HEK293 (cell line): ENCODE data around the gene EOGT.

Experiments
- HOXD13 ChIP-seq: sonication (generic); formaldehyde crosslinking; IDR thresholded peaks from 2 replicates; pipeline ENCODE4 v1.8.0; 2022; ENCODE audit warnings: missing genetic modification reagents, borderline replicate concordance
- KLF9 ChIP-seq: fragments of 450-650 bp; formaldehyde crosslinking; IDR thresholded peaks from 2 replicates; pipeline ENCODE4 v1.5.1; 2016; ENCODE audit warnings: missing biosample characterization, missing genetic modification characterization, low read depth
- MZF1 ChIP-seq: fragments of 450-650 bp; formaldehyde crosslinking; IDR thresholded peaks from 2 replicates; pipeline ENCODE4 v1.5.1; 2017; ENCODE audit warnings: missing biosample characterization, missing genetic modification characterization, borderline replicate concordance
- PRDM1 ChIP-seq: fragments of 450-650 bp; formaldehyde crosslinking; IDR thresholded peaks from 2 replicates; pipeline ENCODE4; 2016; ENCODE audit warnings: missing biosample characterization, missing genetic modification characterization
- RBAK ChIP-seq: fragments of 450-650 bp; formaldehyde crosslinking; IDR thresholded peaks from 2 replicates; pipeline ENCODE4 v1.5.1; 2016; ENCODE audit warnings: missing biosample characterization, missing genetic modification characterization
- SCRT1 ChIP-seq: fragments of 450-650 bp; formaldehyde crosslinking; IDR thresholded peaks from 2 replicates; pipeline ENCODE4 v1.5.1; 2016; ENCODE audit warnings: missing biosample characterization, missing genetic modification characterization, borderline replicate concordance
- SETDB1 ChIP-seq: IDR thresholded peaks from one replicate; pipeline ENCODE4 v1.6.1; 2017; ENCODE audit warnings: mild to moderate bottlenecking, low read length, moderate library complexity, mixed read lengths; ENCODE audit not compliant: insufficient read length
- SP2 ChIP-seq: fragments of 450-650 bp; formaldehyde crosslinking; IDR thresholded peaks from 2 replicates; pipeline ENCODE4 v1.5.1; 2016; ENCODE audit warnings: missing biosample characterization, missing genetic modification characterization
- ZEB2 ChIP-seq: fragments of 450-650 bp; formaldehyde crosslinking; IDR thresholded peaks from 2 replicates; pipeline ENCODE4 v1.5.1; 2016; ENCODE audit warnings: missing biosample characterization, missing genetic modification characterization
- ZFP3 ChIP-seq: fragments of 450-650 bp; formaldehyde crosslinking; IDR thresholded peaks from 2 replicates; pipeline ENCODE4 v1.5.1; 2016; ENCODE audit warnings: low read depth, missing biosample characterization, missing genetic modification characterization
- ZNF121 ChIP-seq: fragments of 450-650 bp; formaldehyde crosslinking; IDR thresholded peaks from 2 replicates; pipeline ENCODE4 v1.5.1; 2016; ENCODE audit warnings: missing biosample characterization, missing genetic modification characterization
- ZNF174 ChIP-seq: fragments of 450-650 bp; formaldehyde crosslinking; IDR thresholded peaks from 2 replicates; pipeline ENCODE4 v1.5.0; 2017; ENCODE audit warnings: missing biosample characterization, mild to moderate bottlenecking, missing genetic modification characterization
- ZNF19 ChIP-seq: fragments of 450-650 bp; formaldehyde crosslinking; IDR thresholded peaks from 2 replicates; pipeline ENCODE4; 2016; ENCODE audit warnings: missing biosample characterization, missing genetic modification characterization, low read depth
- ZNF2 ChIP-seq: fragments of 450-650 bp; formaldehyde crosslinking; IDR thresholded peaks from 2 replicates; pipeline ENCODE4 v1.5.1; 2016; ENCODE audit warnings: missing biosample characterization, missing genetic modification characterization
- ZNF248 ChIP-seq: fragments of 450-650 bp; formaldehyde crosslinking; IDR thresholded peaks from 2 replicates; pipeline ENCODE4 v1.5.1; 2017; ENCODE audit warnings: missing biosample characterization, missing genetic modification characterization
- ZNF555 ChIP-seq: fragments of 450-650 bp; formaldehyde crosslinking; conservative IDR thresholded peaks from 2 replicates; pipeline ENCODE4 v1.5.1; 2017; ENCODE audit warnings: missing biosample characterization, mild to moderate bottlenecking, missing genetic modification characterization, inconsistent platforms
- ZNF610 ChIP-seq: fragments of 450-650 bp; formaldehyde crosslinking; IDR thresholded peaks from 2 replicates; pipeline ENCODE4 v1.5.1; 2016; ENCODE audit warnings: missing biosample characterization, missing genetic modification characterization, borderline replicate concordance
- ZNF660 ChIP-seq: fragments of 450-650 bp; IDR thresholded peaks from 2 replicates; pipeline ENCODE4 v1.5.1; 2018; ENCODE audit warnings: missing biosample characterization, mild to moderate bottlenecking, missing genetic modification characterization
- TF ChIP-seq, protein P1 (sequence below): fragments of 450-650 bp; formaldehyde crosslinking; IDR thresholded peaks from 2 replicates; pipeline ENCODE4 v1.5.1; 2017; ENCODE audit warnings: missing biosample characterization, mild to moderate bottlenecking, missing genetic modification characterization, moderate library complexity
- TF ChIP-seq, protein P2 (sequence below): fragments of 450-650 bp; formaldehyde crosslinking; IDR thresholded peaks from 2 replicates; pipeline ENCODE4 v1.5.1; 2017; ENCODE audit warnings: missing biosample characterization, missing genetic modification characterization
- TF ChIP-seq, protein P3 (sequence below): fragments of 450-650 bp; formaldehyde crosslinking; IDR thresholded peaks from 2 replicates; pipeline ENCODE4 v1.5.1; 2017; ENCODE audit warnings: missing biosample characterization, missing genetic modification characterization
- TF ChIP-seq, protein P4 (sequence below): fragments of 450-650 bp; formaldehyde crosslinking; IDR thresholded peaks from 2 replicates; pipeline ENCODE4 v1.5.1; 2016; ENCODE audit warnings: missing biosample characterization, missing genetic modification characterization
- TF ChIP-seq, protein P5 (sequence below): fragments of 450-650 bp; formaldehyde crosslinking; IDR thresholded peaks from 2 replicates; pipeline ENCODE4 v1.5.1; 2017; ENCODE audit warnings: missing biosample characterization, missing genetic modification characterization
- TF ChIP-seq, protein P6 (sequence below): fragments of 450-650 bp; formaldehyde crosslinking; IDR thresholded peaks from 2 replicates; pipeline ENCODE4 v1.5.0; 2017; ENCODE audit warnings: missing biosample characterization, missing genetic modification characterization, borderline replicate concordance
- TF ChIP-seq, protein P7 (sequence below): fragments of 450-650 bp; formaldehyde crosslinking; IDR thresholded peaks from 2 replicates; pipeline ENCODE4 v1.5.1; 2017; ENCODE audit warnings: missing biosample characterization, missing genetic modification characterization
- TF ChIP-seq, protein P8 (sequence below): fragments of 450-650 bp; formaldehyde crosslinking; IDR thresholded peaks from 2 replicates; pipeline ENCODE4 v1.5.1; 2016; ENCODE audit warnings: missing biosample characterization, missing genetic modification characterization

Gene EOGT

DNA sequence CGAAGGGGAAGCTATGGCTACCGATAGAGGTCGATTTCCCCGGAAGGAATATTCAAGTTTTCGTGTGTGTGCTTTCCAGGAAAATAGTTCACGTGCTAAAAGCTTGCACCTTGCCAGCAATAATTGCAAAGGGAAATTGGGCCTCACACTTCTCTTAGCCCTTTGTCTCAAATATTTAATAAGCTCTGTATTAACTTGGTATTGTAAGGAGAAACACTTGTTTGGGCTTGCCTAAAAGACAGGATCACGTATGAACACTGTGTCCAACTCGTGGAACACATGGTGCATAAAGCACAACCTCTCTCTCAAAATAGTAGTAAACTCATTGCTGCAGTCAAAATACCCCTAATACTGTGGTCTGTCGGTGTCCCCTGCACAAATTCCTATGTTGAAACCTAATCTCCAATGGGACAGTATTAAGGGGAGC lies 39.0 kb upstream of the EOGT start (continued):
- TF ChIP-seq, protein P1, sequence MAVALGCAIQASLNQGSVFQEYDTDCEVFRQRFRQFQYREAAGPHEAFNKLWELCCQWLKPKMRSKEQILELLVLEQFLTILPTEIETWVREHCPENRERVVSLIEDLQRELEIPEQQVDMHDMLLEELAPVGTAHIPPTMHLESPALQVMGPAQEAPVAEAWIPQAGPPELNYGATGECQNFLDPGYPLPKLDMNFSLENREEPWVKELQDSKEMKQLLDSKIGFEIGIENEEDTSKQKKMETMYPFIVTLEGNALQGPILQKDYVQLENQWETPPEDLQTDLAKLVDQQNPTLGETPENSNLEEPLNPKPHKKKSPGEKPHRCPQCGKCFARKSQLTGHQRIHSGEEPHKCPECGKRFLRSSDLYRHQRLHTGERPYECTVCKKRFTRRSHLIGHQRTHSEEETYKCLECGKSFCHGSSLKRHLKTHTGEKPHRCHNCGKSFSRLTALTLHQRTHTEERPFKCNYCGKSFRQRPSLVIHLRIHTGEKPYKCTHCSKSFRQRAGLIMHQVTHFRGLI (tag by site-specific recombination) = 0 out of 2 replicates have a peak, but pooled peaks have one; percentile 12
- TF ChIP-seq, protein P2, sequence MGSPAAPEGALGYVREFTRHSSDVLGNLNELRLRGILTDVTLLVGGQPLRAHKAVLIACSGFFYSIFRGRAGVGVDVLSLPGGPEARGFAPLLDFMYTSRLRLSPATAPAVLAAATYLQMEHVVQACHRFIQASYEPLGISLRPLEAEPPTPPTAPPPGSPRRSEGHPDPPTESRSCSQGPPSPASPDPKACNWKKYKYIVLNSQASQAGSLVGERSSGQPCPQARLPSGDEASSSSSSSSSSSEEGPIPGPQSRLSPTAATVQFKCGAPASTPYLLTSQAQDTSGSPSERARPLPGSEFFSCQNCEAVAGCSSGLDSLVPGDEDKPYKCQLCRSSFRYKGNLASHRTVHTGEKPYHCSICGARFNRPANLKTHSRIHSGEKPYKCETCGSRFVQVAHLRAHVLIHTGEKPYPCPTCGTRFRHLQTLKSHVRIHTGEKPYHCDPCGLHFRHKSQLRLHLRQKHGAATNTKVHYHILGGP (tag by site-specific recombination) = peak; percentile 91
- no peak for TF ChIP-seq ZNF19 (tag by site-specific recombination)
- TF ChIP-seq KLF9 = no peak
- no peak for TF ChIP-seq ZNF248 (tag by site-specific recombination)
- 0 out of 2 replicates have a peak, but pooled peaks have one; percentile 4 for TF ChIP-seq ZNF660 (tag by site-specific recombination)
- TF ChIP-seq ZEB2 (tag by site-specific recombination) = 0 out of 2 replicates have a peak, but pooled peaks have one; percentile 9
- TF ChIP-seq, protein P3, sequence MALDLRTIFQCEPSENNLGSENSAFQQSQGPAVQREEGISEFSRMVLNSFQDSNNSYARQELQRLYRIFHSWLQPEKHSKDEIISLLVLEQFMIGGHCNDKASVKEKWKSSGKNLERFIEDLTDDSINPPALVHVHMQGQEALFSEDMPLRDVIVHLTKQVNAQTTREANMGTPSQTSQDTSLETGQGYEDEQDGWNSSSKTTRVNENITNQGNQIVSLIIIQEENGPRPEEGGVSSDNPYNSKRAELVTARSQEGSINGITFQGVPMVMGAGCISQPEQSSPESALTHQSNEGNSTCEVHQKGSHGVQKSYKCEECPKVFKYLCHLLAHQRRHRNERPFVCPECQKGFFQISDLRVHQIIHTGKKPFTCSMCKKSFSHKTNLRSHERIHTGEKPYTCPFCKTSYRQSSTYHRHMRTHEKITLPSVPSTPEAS (tag by site-specific recombination) = peak; percentile 44
- no peak for TF ChIP-seq HOXD13
- TF ChIP-seq, protein P4, sequence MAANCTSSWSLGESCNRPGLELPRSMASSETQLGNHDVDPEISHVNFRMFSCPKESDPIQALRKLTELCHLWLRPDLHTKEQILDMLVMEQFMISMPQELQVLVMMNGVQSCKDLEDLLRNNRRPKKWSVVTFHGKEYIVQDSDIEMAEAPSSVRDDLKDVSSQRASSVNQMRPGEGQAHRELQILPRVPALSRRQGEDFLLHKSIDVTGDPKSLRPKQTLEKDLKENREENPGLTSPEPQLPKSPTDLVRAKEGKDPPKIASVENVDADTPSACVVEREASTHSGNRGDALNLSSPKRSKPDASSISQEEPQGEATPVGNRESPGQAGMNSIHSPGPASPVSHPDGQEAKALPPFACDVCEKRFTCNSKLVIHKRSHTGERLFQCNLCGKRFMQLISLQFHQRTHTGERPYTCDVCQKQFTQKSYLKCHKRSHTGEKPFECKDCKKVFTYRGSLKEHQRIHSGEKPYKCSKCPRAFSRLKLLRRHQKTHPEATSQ (tag by site-specific recombination) = no peak
- no peak for TF ChIP-seq ZNF2 (tag by site-specific recombination)
- TF ChIP-seq ZFP3 = no peak
- TF ChIP-seq ZNF174 = no peak
- no peak for TF ChIP-seq ZNF121
- TF ChIP-seq ZNF555 = no peak
- 0 out of 2 replicates have a peak, but pooled peaks have one; percentile 15 for TF ChIP-seq PRDM1 (tag by site-specific recombination)
- no peak for TF ChIP-seq RBAK
- TF ChIP-seq, protein P5, sequence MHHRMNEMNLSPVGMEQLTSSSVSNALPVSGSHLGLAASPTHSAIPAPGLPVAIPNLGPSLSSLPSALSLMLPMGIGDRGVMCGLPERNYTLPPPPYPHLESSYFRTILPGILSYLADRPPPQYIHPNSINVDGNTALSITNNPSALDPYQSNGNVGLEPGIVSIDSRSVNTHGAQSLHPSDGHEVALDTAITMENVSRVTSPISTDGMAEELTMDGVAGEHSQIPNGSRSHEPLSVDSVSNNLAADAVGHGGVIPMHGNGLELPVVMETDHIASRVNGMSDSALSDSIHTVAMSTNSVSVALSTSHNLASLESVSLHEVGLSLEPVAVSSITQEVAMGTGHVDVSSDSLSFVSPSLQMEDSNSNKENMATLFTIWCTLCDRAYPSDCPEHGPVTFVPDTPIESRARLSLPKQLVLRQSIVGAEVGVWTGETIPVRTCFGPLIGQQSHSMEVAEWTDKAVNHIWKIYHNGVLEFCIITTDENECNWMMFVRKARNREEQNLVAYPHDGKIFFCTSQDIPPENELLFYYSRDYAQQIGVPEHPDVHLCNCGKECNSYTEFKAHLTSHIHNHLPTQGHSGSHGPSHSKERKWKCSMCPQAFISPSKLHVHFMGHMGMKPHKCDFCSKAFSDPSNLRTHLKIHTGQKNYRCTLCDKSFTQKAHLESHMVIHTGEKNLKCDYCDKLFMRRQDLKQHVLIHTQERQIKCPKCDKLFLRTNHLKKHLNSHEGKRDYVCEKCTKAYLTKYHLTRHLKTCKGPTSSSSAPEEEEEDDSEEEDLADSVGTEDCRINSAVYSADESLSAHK (tag by site-specific recombination) = no peak
- TF ChIP-seq SCRT1 (tag by site-specific recombination) = no peak
- TF ChIP-seq, protein P6, sequence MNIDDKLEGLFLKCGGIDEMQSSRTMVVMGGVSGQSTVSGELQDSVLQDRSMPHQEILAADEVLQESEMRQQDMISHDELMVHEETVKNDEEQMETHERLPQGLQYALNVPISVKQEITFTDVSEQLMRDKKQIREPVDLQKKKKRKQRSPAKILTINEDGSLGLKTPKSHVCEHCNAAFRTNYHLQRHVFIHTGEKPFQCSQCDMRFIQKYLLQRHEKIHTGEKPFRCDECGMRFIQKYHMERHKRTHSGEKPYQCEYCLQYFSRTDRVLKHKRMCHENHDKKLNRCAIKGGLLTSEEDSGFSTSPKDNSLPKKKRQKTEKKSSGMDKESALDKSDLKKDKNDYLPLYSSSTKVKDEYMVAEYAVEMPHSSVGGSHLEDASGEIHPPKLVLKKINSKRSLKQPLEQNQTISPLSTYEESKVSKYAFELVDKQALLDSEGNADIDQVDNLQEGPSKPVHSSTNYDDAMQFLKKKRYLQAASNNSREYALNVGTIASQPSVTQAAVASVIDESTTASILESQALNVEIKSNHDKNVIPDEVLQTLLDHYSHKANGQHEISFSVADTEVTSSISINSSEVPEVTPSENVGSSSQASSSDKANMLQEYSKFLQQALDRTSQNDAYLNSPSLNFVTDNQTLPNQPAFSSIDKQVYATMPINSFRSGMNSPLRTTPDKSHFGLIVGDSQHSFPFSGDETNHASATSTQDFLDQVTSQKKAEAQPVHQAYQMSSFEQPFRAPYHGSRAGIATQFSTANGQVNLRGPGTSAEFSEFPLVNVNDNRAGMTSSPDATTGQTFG = no peak
- TF ChIP-seq ZNF610 (tag by site-specific recombination) = no peak
- TF ChIP-seq MZF1 (tag by site-specific recombination) = no peak
- no peak for TF ChIP-seq SETDB1
- no peak for TF ChIP-seq SP2 (tag by site-specific recombination)
- TF ChIP-seq, protein P7, sequence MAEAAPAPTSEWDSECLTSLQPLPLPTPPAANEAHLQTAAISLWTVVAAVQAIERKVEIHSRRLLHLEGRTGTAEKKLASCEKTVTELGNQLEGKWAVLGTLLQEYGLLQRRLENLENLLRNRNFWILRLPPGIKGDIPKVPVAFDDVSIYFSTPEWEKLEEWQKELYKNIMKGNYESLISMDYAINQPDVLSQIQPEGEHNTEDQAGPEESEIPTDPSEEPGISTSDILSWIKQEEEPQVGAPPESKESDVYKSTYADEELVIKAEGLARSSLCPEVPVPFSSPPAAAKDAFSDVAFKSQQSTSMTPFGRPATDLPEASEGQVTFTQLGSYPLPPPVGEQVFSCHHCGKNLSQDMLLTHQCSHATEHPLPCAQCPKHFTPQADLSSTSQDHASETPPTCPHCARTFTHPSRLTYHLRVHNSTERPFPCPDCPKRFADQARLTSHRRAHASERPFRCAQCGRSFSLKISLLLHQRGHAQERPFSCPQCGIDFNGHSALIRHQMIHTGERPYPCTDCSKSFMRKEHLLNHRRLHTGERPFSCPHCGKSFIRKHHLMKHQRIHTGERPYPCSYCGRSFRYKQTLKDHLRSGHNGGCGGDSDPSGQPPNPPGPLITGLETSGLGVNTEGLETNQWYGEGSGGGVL = no peak
- TF ChIP-seq, protein P8, sequence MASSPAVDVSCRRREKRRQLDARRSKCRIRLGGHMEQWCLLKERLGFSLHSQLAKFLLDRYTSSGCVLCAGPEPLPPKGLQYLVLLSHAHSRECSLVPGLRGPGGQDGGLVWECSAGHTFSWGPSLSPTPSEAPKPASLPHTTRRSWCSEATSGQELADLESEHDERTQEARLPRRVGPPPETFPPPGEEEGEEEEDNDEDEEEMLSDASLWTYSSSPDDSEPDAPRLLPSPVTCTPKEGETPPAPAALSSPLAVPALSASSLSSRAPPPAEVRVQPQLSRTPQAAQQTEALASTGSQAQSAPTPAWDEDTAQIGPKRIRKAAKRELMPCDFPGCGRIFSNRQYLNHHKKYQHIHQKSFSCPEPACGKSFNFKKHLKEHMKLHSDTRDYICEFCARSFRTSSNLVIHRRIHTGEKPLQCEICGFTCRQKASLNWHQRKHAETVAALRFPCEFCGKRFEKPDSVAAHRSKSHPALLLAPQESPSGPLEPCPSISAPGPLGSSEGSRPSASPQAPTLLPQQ = no peak
